T-helper 2 cell treated with Interferon-gamma antibody and Interleukin-4, amounts not matched to agents 5 μg/mL and 100 μg/mL, for 36 hours (primary cell): Measurements from ENCODE around the gene RNF144B.

Experiments
- DNase-seq: peaks from one replicate; pipeline ENCODE4 v3.0.0; 2021; ENCODE audit warnings: low spot score
- H3K27ac Mint-ChIP-seq: one replicate; pipeline ENCODE4 v1.8.0; 2021; ENCODE audit warnings: mild to moderate bottlenecking, mixed read lengths
- H3K27me3 Mint-ChIP-seq: one replicate; pipeline ENCODE4 v1.8.0; 2021; ENCODE audit warnings: low read depth, mixed read lengths
- H3K36me3 Mint-ChIP-seq: one replicate; pipeline ENCODE4 v1.8.0; 2021; ENCODE audit warnings: low read depth, mixed read lengths
- H3K4me1 Mint-ChIP-seq: one replicate; pipeline ENCODE4 v1.8.0; 2021; ENCODE audit warnings: low read depth, mixed read lengths
- H3K4me3 Mint-ChIP-seq: one replicate; pipeline ENCODE4 v1.8.0; 2022; ENCODE audit warnings: mild to moderate bottlenecking, moderate library complexity, mixed read lengths
- H3K9me3 Mint-ChIP-seq: one replicate; pipeline ENCODE4 v1.8.0; 2021; ENCODE audit warnings: mixed read lengths

Gene RNF144B

GRCh38 chr6:18477301-18477941 lies 90.3 kb downstream of the RNF144B start:
- Mint-ChIP-seq H3K36me3 (no peaks in the 10 kb centered on the region), H3K4me1 (peaks cover 4% of the 10 kb centered on the region), H3K9me3 (no peaks in the 10 kb centered on the region), H3K27ac (no peak overlapping the region), H3K4me3 (no peak overlapping the region), H3K27me3 (peaks cover 35% of the 10 kb centered on the region)
- no peak for DNase-seq

GRCh38 chr6:18478610-18479009 lies 91.5 kb downstream of the RNF144B start:
- Mint-ChIP-seq H3K27ac (no peak overlapping the region), H3K4me3 (no peak overlapping the region), H3K9me3 (no peaks in the 10 kb centered on the region), H3K4me1 (peaks cover 4% of the 10 kb centered on the region), H3K36me3 (no peaks in the 10 kb centered on the region), H3K27me3 (peaks cover 36% of the 10 kb centered on the region)
- no peak for DNase-seq

- H3K27me3 Mint-ChIP-seq = peaks cover 30% of the 10 kb centered on the region
- no peak for DNase-seq
- H3K27ac Mint-ChIP-seq = no peak overlapping the region
- peaks cover 19% of the 10 kb centered on the region for H3K4me1 Mint-ChIP-seq
- H3K4me3 Mint-ChIP-seq = no peak overlapping the region
- no peaks in the 10 kb centered on the region for H3K9me3 Mint-ChIP-seq
- H3K36me3 Mint-ChIP-seq = no peaks in the 10 kb centered on the region
Measured at GRCh38 chr6:18481870-18482269, 94.7 kb downstream of the RNF144B start.

GRCh38 chr6:18485660-18486435 lies 98.7 kb downstream of the RNF144B start:
- Mint-ChIP-seq H3K9me3 (no peaks in the 10 kb centered on the region), H3K36me3 (no peaks in the 10 kb centered on the region), H3K27me3 (peaks cover 27% of the 10 kb centered on the region), H3K4me1 (peaks cover 14% of the 10 kb centered on the region), H3K4me3 (peak overlapping the region; percentile 37), H3K27ac (peak overlapping the region; percentile 16)
- DNase-seq = no peak

GRCh38 chr6:18488004-18488403 lies 100.9 kb downstream of the RNF144B start:
- no peaks in the 10 kb centered on the region for H3K9me3 Mint-ChIP-seq
- H3K27ac Mint-ChIP-seq = no peak overlapping the region
- DNase-seq = no peak
- peaks cover 18% of the 10 kb centered on the region for H3K27me3 Mint-ChIP-seq
- no peaks in the 10 kb centered on the region for H3K36me3 Mint-ChIP-seq
- H3K4me3 Mint-ChIP-seq = no peak overlapping the region
- peaks cover 14% of the 10 kb centered on the region for H3K4me1 Mint-ChIP-seq

GRCh38 chr6:18488526-18489270 lies 101.5 kb downstream of the RNF144B start:
- no peaks in the 10 kb centered on the region for H3K36me3 Mint-ChIP-seq
- peaks cover 14% of the 10 kb centered on the region for H3K4me1 Mint-ChIP-seq
- no peak overlapping the region for H3K27ac Mint-ChIP-seq
- no peak for DNase-seq
- H3K27me3 Mint-ChIP-seq = peaks cover 18% of the 10 kb centered on the region
- no peaks in the 10 kb centered on the region for H3K9me3 Mint-ChIP-seq
- H3K4me3 Mint-ChIP-seq = no peak overlapping the region

- Mint-ChIP-seq H3K4me1 (peaks cover 14% of the 10 kb centered on the region), H3K27ac (no peak overlapping the region), H3K27me3 (peaks cover 20% of the 10 kb centered on the region), H3K9me3 (no peaks in the 10 kb centered on the region), H3K36me3 (no peaks in the 10 kb centered on the region), H3K4me3 (no peak overlapping the region)
- no peak for DNase-seq
Measured at GRCh38 chr6:18489335-18489734, 102.2 kb downstream of the RNF144B start.

GRCh38 chr6:18491308-18492045 lies 104.3 kb downstream of the RNF144B start:
- H3K36me3 Mint-ChIP-seq = no peaks in the 10 kb centered on the region
- no peak overlapping the region for H3K27ac Mint-ChIP-seq
- H3K9me3 Mint-ChIP-seq = no peaks in the 10 kb centered on the region
- peaks cover 34% of the 10 kb centered on the region for H3K27me3 Mint-ChIP-seq
- no peak for DNase-seq
- H3K4me1 Mint-ChIP-seq = peaks cover under 1% of the 10 kb centered on the region
- H3K4me3 Mint-ChIP-seq = no peak overlapping the region

- Mint-ChIP-seq H3K4me3 (no peak overlapping the region), H3K9me3 (no peaks in the 10 kb centered on the region), H3K4me1 (no peaks in the 10 kb centered on the region)
Measured at GRCh38 chr6:18492972-18493371, 105.8 kb downstream of the RNF144B start.

GRCh38 chr6:18493382-18493891 lies 106.3 kb downstream of the RNF144B start:
- H3K36me3 Mint-ChIP-seq = no peaks in the 10 kb centered on the region

More at GRCh38 chr6:18492972-18493371, 105.8 kb downstream of the RNF144B start:
- H3K36me3 Mint-ChIP-seq = no peaks in the 10 kb centered on the region
- H3K27ac Mint-ChIP-seq = no peak overlapping the region
- no peak for DNase-seq
- H3K27me3 Mint-ChIP-seq = peaks cover 40% of the 10 kb centered on the region

GRCh38 chr6:18493925-18494324 lies 106.8 kb downstream of the RNF144B start:
- no peaks in the 10 kb centered on the region for H3K9me3 Mint-ChIP-seq
- no peak for DNase-seq
- no peaks in the 10 kb centered on the region for H3K36me3 Mint-ChIP-seq
- H3K27ac Mint-ChIP-seq = no peak overlapping the region
- peaks cover 42% of the 10 kb centered on the region for H3K27me3 Mint-ChIP-seq
- H3K4me3 Mint-ChIP-seq = no peak overlapping the region
- H3K4me1 Mint-ChIP-seq = no peaks in the 10 kb centered on the region

More at GRCh38 chr6:18493382-18493891, 106.3 kb downstream of the RNF144B start:
- Mint-ChIP-seq H3K4me1 (no peaks in the 10 kb centered on the region), H3K4me3 (no peak overlapping the region), H3K9me3 (no peaks in the 10 kb centered on the region), H3K27ac (no peak overlapping the region), H3K27me3 (peaks cover 41% of the 10 kb centered on the region)
- no peak for DNase-seq

GRCh38 chr6:18495236-18495635 lies 108.1 kb downstream of the RNF144B start:
- H3K27me3 Mint-ChIP-seq = peaks cover 49% of the 10 kb centered on the region
- no peaks in the 10 kb centered on the region for H3K36me3 Mint-ChIP-seq
- H3K4me3 Mint-ChIP-seq = no peak overlapping the region
- no peak overlapping the region for H3K27ac Mint-ChIP-seq
- no peak for DNase-seq
- H3K4me1 Mint-ChIP-seq = peaks cover 3% of the 10 kb centered on the region
- H3K9me3 Mint-ChIP-seq = no peaks in the 10 kb centered on the region

GRCh38 chr6:18496462-18496861 lies 109.3 kb downstream of the RNF144B start:
- H3K9me3 Mint-ChIP-seq = no peaks in the 10 kb centered on the region
- H3K4me1 Mint-ChIP-seq = peaks cover 3% of the 10 kb centered on the region
- no peak overlapping the region for H3K27ac Mint-ChIP-seq
- peaks cover 49% of the 10 kb centered on the region for H3K27me3 Mint-ChIP-seq
- H3K4me3 Mint-ChIP-seq = no peak overlapping the region
- DNase-seq = no peak
- H3K36me3 Mint-ChIP-seq = no peaks in the 10 kb centered on the region
